ENCODE results near the gene ODAD3.

The ODAD3 gene

DNA sequence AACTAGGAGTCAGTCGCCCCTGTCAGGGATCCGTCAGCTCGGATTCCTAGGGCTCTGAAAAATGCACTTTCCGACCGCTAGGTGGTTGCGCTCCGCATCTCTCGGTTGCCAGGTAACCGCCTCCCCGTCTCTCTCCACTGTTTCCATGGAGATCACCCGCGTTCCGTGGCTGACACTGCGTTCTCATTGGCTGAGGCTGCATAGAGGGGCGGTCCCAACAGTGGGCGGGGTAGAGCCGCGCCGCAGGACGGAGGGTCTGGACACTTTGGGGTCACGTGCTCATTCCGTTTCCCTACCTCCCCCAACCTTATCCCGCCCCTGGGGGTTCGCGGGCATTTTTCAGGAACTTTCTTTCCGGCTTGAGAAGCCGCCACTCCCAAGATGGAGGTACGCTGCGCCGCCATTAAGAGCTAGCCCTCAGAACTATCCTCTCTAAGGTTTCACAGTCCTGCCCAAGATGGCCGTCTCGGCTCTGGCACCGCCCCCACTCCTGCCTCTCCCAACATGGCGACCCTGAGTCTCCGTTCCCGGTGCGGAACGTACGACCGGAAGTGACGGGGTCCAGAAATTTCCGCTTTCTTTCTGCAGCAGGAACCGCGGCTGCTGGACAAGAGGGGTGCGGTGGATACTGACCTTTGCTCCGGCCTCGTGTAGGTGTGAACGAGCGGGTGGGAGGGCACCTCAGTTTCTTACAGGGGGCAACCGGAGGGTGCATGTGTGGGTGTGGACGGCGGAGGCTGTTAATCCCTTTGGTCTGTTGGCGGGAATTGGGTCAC, at the start of gene ODAD3, which contains the start of gene PRKCSH:
ODAD3 (minus strand) TSS at position 65 of the 776 bp plus-strand sequence. CDS start 105 bp downstream, outside the sequence.
PRKCSH (plus strand) TSS at position 579 of the 776 bp plus-strand sequence. CDS start 483 bp downstream, outside the sequence.
- Histone ChIP-seq H3K27ac (peak within 1 kb of the TSS; percentile 56; the same call in 1 of the 2 replicates), H3K9me3 (ENCODE audit: low read depth, low read length) (no peaks in the 10 kb centered on the region), H3K4me3 (peak within 1 kb of the TSS; percentile 99), H3K9ac (ENCODE audit: insufficient read length) (peak within 1 kb of the TSS; percentile 87), H3K36me3 (ENCODE audit: insufficient read depth, low read length) (peaks cover 25% of the 10 kb centered on the region)
- peak; percentile 98 for DNase-seq (ENCODE audit: low read depth, low spot score)
- TF ChIP-seq EZH2 (IDR thresholded peaks at IDR 0.05) (no peak), FOXP2 (optimal IDR thresholded peaks at IDR 0.05; ENCODE audit: control extremely low read depth, extremely low read length, insufficient read depth) (no peak), POLR2AphosphoS5 (IDR thresholded peaks at IDR 0.05; ENCODE audit: borderline replicate concordance, low read depth, low read length) (peak; percentile 92)

DNA sequence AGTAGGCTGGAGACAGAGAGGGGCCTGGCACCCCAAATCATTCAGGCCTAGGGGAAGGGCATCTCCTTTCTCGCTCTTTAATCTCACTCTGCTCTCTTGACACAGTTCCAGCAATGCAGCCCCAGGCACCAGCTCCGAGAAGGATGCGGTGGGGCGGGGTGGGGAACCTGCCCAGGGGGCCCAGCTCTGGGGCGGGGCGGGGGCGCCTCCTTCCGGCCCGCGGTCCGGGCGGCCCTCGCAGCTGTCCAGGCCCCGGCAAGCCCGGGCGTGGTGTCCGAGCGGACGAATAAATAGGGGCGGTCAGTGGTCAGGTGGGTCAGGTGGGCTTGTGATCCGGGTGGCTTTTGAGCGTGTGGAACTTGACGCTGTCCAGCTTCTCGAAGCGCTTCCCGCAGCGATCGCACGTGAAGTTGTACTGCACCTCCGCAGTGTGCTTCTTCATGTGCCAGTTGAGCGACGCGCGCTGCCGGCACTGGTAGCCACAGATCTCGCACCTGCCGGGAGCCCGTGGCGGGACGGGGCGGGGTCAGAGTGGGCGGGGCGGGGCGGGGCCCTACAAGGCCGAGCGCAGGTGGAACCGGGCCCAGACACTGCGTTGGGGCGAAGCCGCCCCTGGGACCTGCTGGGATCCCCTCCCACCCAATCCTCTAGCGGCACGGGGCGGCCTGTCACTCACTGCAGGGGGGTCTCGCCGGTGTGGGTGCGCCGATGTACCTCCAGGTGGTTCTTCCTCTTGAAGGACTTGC, 48.6 kb upstream of the ODAD3 start:
- no peak for DNase-seq (ENCODE audit: low read depth, low spot score)

DNA sequence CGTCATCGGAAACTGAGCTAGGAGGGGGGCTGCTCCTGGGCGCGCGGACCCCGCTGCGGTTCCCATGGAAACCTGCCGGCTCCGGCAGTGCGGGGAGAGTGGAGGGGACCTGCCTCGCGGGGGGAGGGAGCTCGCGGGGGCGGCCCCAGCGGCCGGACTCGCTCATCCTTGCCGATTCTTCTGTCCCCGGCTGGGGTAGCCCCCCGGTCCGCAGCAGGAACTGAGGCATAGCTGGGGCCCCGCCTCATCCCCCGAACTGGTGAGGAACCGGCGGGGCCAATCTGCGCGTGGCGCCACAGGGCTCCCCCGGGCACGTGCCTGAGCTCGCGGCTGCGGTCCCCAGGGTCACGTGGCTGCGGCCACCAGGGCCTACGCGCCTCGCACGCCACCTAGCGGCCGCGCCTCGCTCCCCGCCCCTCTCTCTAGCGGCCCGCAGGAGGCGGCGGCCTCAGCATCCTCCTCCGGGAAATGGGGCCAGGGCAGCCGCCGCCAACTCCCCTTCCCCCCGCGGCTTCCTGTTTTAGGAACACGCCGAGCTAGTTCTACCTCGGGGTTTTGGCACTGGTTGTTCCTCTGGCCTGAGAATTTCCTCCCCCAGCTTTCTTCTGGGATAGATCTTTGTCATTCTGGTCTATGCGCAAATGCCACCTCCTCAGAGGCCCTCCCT, 47.6 kb upstream of the ODAD3 start:
- TF ChIP-seq EZH2 (IDR thresholded peaks at IDR 0.05): no peak
- peak; percentile 16 for TF ChIP-seq FOXP2 (optimal IDR thresholded peaks at IDR 0.05; ENCODE audit: control extremely low read depth, extremely low read length, insufficient read depth)
- TF ChIP-seq POLR2AphosphoS5 (IDR thresholded peaks at IDR 0.05; ENCODE audit: borderline replicate concordance, low read depth, low read length): peak; percentile 33; the same call in 1 of the 2 replicates
- no peaks in the 10 kb centered on the region for H3K9me3 ChIP-seq (ENCODE audit: low read depth, low read length)
- no peaks in the 10 kb centered on the region for H3K36me3 ChIP-seq (ENCODE audit: insufficient read depth, low read length)
- H3K9ac ChIP-seq (ENCODE audit: insufficient read length): peak overlapping the region; percentile 61
- H3K27ac ChIP-seq: no peak overlapping the region
- no peak for DNase-seq (ENCODE audit: low read depth, low spot score)
- peak overlapping the region; percentile 88 for H3K4me3 ChIP-seq

More for the DNA sequence above, 48.6 kb upstream of the ODAD3 start:
- Histone ChIP-seq H3K36me3 (ENCODE audit: insufficient read depth, low read length) (no peaks in the 10 kb centered on the region), H3K9ac (ENCODE audit: insufficient read length) (no peak overlapping the region), H3K4me3 (no peak overlapping the region), H3K27ac (no peak overlapping the region), H3K9me3 (ENCODE audit: low read depth, low read length) (no peaks in the 10 kb centered on the region)
- TF ChIP-seq EZH2 (IDR thresholded peaks at IDR 0.05) (no peak), FOXP2 (optimal IDR thresholded peaks at IDR 0.05; ENCODE audit: control extremely low read depth, extremely low read length, insufficient read depth) (no peak), POLR2AphosphoS5 (IDR thresholded peaks at IDR 0.05; ENCODE audit: borderline replicate concordance, low read depth, low read length) (no peak)

DNA sequence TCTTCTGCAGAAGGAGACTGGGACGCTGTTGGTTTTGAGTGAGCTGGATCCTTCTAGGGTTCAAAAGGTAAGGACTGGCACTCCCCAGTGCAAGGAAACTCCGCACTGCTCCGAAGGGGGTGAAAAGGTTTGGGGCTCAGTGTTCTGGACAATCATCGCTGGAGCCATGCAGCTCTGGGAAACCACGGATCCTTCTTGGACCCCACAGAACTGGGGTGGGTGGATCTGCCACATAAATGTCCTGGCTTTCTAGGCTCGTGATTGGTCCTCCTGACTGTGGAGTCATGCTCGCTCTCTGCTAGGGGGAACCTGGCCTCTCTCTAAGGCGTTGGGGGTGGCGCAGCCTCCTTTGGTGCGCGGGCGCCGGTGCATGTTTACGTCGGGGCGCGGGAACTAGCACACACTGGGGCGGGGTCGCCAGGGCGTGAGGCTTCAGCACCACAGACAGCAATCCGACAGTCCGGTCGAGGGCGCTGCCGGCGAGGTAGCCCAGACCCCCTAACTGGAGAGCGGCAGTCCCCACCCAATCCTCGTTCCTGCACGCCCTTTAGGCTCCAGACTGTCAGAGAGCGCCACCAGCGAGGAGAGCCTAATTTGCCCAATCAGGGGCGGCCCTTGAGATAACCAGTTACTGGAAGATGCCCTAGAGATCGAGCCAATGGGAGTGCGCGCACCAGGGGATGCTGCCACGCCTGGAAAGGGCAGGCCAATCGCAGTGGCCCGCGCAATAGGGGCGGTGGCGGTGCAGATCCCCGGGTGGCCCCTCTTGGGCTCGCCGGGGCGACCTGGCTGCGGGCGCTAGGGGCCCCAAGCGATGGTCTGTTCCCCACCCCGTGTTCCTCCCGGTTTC, 46.8 kb upstream of the ODAD3 start:
- peak overlapping the region; percentile 61 for H3K9ac ChIP-seq (ENCODE audit: insufficient read length)
- H3K36me3 ChIP-seq (ENCODE audit: insufficient read depth, low read length): no peaks in the 10 kb centered on the region
- H3K4me3 ChIP-seq: peak overlapping the region; percentile 88
- no peaks in the 10 kb centered on the region for H3K9me3 ChIP-seq (ENCODE audit: low read depth, low read length)
- TF ChIP-seq POLR2AphosphoS5 (IDR thresholded peaks at IDR 0.05; ENCODE audit: borderline replicate concordance, low read depth, low read length) (peak; percentile 33; the same call in 1 of the 2 replicates), FOXP2 (optimal IDR thresholded peaks at IDR 0.05; ENCODE audit: control extremely low read depth, extremely low read length, insufficient read depth) (no peak)
- DNase-seq (ENCODE audit: low read depth, low spot score): peak; percentile 84
- no peak overlapping the region for H3K27ac ChIP-seq

DNA sequence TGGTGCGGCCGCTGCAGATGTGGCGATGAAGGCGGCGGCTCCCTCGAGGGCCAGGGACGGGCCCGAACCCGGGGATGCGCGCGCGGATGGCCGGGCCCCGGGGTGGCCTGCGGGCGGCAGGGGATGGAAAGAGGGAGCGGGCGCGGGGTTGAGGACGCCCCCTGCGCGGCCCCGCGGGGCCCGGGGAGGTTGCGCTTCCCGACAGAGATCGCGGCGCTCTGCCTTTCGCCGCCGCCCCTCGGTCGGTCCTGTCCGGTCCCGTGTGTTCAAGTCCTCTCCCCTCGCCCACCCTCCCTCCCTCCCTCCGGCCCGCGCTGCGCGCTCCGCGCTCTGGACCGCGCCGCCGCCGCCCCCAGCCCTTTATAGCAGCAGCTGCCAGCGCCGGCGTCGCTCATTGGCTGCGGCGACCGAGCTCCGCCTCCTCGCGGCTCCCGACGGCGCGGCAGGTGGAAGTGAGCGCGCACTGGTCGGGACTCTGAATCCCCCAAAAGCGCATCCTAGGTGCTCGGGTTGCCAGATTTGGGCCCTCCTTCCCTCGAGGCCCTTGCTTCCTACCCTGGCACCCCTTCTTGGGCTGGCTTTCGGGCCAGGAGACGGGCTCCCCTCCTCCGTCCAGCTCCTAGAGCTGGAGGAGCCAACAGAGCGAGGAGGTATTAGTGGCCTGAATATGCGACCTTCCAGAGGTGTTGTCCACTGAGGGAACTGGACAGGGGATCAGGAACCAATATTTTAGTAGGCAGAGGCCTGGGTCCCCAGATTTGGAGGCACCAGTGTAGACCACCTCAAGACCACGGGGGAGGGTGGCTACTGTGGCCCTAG, 46.0 kb upstream of the ODAD3 start, which contains the start of gene ELAVL3:
ELAVL3 (minus strand) TSS at position 332 of the 819 bp plus-strand sequence. CDS start 438 bp downstream, outside the sequence.
- no peak for DNase-seq (ENCODE audit: low read depth, low spot score)
- Histone ChIP-seq H3K27ac (no peak within 1 kb of the TSS), H3K4me3 (peak within 1 kb of the TSS; percentile 88), H3K9me3 (ENCODE audit: low read depth, low read length) (no peaks in the 10 kb centered on the region), H3K36me3 (ENCODE audit: insufficient read depth, low read length) (no peaks in the 10 kb centered on the region), H3K9ac (ENCODE audit: insufficient read length) (no peak within 1 kb of the TSS)
- no peak for TF ChIP-seq FOXP2 (optimal IDR thresholded peaks at IDR 0.05; ENCODE audit: control extremely low read depth, extremely low read length, insufficient read depth)
- no peak for TF ChIP-seq POLR2AphosphoS5 (IDR thresholded peaks at IDR 0.05; ENCODE audit: borderline replicate concordance, low read depth, low read length)
- TF ChIP-seq EZH2 (IDR thresholded peaks at IDR 0.05): no peak

DNA sequence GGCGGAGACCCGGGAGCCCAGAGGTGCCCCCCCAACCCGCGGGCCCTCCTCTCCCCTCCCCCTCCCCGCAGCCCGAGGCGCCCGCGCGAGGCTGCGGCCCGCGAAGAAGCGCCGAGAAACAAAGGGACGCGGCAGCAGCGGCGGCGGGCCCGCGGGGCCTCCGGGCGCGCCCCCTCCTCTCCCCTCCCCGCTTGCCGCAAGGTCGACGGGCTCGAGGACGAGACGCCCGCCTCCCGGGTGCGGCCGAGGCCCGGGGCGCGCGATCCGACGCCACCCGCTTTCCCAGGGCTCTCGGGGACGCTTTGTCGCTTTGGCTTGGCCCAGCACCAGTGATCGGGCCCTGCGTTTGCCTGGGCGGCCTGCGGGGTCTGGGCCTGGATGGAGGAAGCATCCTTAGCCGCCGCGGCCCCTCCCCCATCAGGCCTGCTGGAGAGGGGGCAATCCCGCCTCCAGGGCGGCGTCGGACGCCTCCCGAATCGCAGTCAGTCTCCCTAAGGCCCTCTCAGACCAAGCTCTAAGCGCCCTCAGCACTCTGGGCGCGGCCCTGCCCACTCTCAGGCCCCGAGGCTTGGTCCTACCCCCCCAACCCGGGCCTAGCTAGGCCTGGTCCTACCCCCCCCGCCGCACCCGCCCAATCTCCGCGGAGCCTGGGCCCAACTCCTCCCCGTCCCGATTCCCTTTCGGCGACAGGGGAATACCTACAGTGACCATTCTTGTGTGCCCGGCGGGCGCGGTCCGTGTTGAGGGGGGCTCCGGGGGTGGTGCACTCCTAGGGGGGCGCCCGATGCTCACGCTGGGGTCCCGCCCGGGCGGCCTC, 45.2 kb upstream of the ODAD3 start:
- H3K9ac ChIP-seq (ENCODE audit: insufficient read length): no peak overlapping the region
- no peak overlapping the region for H3K27ac ChIP-seq
- H3K9me3 ChIP-seq (ENCODE audit: low read depth, low read length): no peaks in the 10 kb centered on the region
- H3K4me3 ChIP-seq: peak overlapping the region; percentile 53
- DNase-seq (ENCODE audit: low read depth, low spot score): no peak
- TF ChIP-seq EZH2 (IDR thresholded peaks at IDR 0.05) (no peak), POLR2AphosphoS5 (IDR thresholded peaks at IDR 0.05; ENCODE audit: borderline replicate concordance, low read depth, low read length) (no peak), FOXP2 (optimal IDR thresholded peaks at IDR 0.05; ENCODE audit: control extremely low read depth, extremely low read length, insufficient read depth) (no peak)
- H3K36me3 ChIP-seq (ENCODE audit: insufficient read depth, low read length): no peaks in the 10 kb centered on the region
